T-helper 1 cell treated with Interleukin-12 subunit alpha and Interleukin-12 subunit beta and Interleukin-4 antibody, amounts not matched to agents 30 ng/mL and 1 ng/mL, for 36 hours (primary cell): Measurements from ENCODE around the gene CCSER2. TPM values are rescaled to one million over a fixed set of nuclear protein-coding genes. Genes with fewer than 3 reads are reported as not detected.

Experiments
- intact Hi-C: fragments of 100-400 bp; cut with micrococcal nuclease; formaldehyde crosslinking; loops from one replicate; pipeline ENCODE4 v1.15.1; 2024
- total RNA-seq: library from RNA; stranded (reverse); gene quantifications from 2 replicates; pipeline ENCODE4 v1.2.3, GENCODE V29; 2022

Gene CCSER2
- total RNA-seq, 1 donor from 2014 or later: 85.9 TPM

DNA sequence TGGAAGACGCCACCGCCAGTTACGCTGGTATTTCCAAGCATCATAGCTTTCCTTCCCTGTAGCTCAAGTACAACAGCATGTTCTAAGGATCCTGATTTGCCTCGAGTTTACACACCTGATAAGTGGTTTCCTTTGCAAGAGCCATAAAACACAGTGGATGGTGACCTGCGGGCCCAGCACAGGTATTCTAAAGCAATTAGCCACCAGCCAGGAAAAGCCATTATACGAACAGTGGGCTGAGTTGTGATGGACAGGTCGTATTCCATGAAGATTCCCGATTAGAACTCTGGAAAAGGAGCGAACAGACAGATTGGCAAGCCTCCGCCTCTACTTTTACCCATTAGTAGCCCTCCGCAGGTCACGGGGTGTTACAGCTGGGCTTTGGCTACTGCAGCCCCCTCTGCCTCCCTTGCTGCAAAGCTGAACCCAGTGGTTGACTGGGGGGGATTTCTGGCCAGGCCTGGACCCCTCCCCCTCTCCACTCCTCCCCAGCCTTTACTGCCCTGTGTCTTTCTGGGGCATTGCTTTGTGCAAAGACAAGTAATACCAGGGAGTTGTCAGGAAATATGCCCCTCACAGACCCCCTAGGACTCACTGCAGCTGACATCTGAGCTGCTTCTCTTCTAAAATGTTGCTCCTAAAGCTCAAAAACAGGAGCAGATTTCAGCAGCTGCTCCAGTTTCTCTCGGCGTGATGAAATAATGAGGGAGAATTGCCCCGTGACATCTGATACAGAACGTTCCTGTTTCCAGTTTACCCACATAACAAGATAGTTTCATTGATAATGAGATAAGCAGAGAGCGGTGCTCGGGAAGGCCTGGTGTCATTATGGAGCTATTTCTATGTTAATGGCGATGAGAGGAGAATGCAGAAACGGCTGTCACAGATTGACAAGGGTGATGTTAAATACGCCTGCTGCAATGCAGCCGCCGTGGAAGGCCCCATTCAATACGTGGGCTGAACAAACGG lies 214.4 kb downstream of the CCSER2 start:
- intact Hi-C loops: no loop called here

DNA sequence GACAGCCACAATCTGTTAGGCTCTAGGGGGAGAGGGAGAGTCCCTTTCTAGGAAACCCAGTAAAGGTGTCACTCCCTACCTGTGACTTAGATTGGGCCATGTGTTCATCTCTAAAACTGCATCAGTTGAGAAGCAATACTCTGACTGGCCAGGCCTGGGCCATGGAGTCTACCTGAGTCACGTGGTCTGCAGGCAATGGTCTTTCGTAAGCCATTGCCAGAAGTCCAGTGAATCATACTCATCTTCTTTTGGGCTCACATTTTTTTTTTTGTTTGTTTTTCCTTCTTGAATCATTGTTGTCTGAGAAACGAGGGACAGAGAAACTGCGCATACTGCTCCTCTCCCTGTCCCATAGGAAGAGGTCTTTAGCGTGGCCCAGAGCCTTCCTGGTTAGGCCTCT lies 215.6 kb downstream of the CCSER2 start:
- intact Hi-C loops: no loop called here

DNA sequence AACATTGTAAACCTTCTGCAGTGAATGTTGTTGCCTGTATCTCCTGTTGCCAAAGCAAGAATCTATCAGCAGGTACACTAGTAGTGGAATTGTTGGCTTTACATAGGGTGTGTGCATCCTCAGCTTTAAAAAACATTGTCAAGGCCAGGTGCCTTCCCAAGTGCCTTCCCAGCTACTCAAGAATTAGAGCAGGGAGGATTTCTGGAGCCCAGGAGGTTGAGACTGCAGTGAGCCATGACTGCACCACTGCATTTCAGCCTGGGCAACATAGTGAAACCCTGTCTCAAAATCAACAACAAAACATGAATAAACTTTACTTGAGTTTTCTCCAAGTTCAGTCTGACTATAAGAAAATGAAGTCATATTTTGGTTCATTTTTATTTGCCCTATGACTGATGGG lies 217.3 kb downstream of the CCSER2 start:
- intact Hi-C loops: no loop called here

DNA sequence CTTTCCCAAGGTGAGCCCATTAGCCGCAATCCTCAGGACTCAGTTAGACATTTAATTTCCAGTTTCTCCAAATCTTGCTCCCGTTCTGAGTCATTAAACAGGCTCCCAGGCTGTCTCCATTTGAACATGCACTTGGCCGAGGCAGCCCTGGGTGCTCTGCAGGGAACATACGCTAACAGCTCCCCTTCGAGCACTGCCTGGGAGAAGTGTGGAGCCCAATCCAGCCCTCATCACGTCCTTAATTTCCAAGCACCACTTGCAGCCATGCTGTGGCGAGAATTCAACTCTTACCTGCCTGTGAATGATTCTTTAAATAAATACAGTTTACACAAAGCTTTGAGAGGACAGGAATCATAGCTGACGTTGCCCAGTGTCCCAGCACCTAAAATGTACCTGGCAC lies 218.2 kb downstream of the CCSER2 start:
- intact Hi-C loops: no loop called here

DNA sequence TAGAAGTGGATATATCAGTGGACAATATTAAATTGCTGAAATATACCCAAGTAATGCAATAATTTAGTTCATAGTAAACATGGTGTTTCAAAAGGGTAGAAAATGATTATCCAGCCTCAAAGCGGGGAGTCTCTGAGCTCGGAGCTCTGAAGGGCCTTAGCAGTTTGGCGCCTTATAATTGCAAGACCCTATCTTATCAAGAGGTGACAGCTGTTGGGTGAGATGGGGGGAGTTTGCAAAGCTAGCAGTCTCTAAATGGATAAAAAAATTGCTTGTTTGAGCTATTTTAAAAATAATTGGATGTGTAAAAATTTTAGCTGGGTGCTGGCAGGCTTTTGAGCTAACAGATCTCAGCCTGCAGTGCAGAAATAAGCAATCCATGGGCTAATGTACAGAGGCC lies 219.2 kb downstream of the CCSER2 start:
- intact Hi-C loops: no loop called here

DNA sequence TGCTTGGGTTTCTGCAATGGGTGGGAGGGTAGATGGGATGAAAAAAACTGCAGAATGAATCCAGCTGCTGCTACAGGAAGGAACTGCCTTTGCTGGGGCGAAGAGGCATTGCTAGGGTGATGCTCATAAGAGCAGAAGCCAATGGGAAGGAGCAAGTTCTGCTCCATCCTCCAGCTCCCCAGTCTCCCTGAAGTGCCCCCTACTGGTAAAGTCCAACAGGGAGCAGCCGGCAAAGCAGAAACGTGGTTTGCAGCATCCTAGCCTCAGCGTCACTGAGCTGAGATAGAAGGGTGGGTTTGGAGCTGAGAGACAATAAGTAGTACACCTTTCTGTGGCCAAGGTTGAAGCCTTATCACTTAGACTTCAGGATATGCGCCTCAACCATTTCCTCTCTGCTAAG lies 220.5 kb downstream of the CCSER2 start:
- intact Hi-C loops: no loop called here

DNA sequence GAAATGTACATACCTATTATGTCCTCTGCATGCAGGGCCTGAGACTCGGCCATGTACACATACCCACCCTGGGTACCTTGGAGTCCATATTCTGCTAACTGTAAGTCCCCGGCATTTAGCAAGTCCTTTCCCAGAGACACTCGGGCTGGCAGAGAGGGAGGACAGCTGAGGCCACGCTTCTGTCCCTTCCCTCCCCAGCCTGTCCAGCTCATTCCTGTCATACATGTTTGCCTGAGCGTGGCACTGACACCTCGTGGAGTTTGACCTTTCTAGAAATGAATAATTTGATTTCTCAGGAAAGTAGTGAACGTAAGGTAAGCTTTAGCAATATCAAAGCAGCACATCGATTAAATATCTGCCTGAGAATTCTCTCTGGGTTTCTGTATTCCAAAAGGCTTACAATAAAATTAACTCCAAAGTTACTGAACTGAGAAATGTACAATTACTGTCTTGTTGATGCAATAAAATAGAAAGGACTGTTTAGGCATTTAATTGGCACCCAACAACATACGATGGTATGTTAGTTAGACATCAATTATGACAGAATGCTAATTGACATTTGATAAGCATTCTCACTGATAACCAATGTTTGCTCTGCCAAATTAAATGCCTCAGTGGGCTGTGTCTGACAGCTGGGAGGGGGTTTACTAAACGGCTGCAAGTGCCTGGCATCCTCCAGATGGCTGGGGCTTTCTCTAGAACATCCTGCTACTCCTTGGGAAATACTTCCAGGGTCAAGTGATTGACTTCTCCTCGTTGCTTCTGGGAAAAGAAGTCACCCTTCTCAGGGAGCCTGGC lies 221.2 kb downstream of the CCSER2 start:
- intact Hi-C loops: no loop called here

DNA sequence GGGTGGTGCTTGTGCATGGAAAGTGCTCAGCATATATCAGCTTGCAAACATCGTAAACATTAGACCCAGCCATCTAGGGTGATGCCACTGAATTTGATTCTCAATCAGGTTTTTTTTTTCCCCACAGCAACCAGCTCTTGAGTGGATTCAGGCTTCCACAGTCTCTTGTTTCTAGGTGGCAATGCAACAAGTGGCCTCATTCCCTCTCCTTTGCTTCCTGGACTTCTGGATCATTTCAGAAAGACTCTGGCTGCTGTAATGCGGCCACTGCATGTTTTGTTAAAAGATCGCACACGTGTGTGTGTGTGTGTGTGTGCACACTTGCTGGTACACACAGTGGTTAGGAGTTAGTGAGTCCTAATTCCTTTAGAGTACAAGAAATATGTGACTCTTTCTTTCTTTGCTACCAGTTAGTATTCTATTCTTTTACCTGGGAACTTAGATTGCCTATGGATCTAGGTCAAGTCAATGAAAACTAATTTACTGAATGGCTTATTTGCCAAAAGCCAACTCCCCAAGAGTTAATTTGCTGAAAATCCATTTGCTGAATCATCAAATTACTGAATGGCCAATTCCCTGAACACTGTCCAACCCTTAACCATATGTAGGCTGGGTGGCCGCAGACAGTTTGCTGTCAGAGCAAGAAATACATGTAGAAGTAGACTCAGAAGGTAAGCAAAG lies 222.5 kb downstream of the CCSER2 start:
- intact Hi-C loops: no loop called here

DNA sequence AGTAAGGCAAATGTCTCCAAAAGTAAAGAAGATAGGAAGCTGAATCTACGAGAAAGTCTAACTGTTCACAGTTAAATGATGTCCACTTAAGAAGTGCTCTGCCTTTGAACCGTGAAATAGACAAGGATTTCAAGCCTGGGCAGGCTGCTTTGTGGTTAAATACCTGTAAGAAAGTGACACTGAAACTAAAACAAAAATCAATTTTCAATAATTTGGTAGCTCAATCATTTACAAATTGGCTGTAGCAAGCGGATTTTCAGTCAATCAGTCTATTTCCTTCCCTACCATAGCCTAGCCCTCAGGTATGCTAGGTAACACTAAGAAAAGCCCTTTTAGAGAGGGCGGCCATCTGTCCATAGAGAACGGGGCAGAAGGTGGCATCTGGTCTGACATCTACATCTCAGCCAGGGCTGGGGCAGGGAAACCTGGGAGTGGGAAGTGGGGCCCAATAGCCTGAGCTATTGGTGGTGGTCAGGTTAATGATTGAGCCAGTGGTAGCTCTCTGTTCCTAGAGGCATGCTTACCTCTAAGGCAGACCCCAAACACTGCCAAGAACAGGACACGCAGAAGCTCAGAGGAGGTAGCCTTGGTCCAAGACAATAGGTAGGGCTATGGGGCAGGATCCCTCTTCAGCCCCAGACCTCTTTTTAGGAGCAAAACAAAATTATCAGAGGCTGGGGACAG lies 223.2 kb downstream of the CCSER2 start:
- intact Hi-C loops: no loop called here

DNA sequence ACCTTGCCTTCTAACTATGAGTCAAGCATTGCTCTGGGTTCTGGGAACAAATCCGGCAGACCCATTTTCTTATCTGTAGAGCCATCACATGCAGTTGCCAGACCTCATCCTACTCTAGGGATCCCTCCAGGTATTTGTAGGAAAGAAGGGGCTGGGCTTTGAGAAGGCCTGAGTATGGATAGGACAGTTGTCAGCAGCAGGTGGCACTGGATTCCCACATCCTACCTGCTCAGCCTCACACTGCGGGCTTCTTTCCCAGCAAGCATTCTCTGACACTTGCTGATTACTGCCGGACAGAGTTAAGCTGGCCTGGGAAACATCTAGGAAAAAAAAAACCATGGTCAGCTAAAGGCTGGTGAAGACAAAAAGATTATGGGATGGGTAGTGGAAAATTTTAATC lies 224.1 kb downstream of the CCSER2 start:
- intact Hi-C loops: no loop called here

DNA sequence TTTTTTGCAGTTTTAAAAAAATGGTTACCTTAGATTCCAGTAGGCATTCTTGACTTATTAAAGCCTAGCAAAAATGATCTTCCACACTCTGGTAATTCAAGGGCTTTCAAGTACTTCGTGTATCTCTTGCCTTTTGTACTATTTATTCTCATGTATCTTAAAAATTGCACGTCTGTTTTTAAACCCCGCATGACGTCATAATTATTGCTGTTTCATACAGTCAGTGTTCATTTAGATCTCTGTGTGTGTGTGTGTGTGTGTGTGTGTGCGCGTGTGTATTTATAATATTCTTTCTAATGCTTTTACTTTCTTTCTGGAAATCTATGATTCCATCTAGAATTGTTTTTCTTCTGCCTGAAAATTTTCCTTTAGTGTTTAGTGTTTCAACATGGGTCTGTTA lies 234.2 kb downstream of the CCSER2 start:
- intact Hi-C loops: no loop called here

DNA sequence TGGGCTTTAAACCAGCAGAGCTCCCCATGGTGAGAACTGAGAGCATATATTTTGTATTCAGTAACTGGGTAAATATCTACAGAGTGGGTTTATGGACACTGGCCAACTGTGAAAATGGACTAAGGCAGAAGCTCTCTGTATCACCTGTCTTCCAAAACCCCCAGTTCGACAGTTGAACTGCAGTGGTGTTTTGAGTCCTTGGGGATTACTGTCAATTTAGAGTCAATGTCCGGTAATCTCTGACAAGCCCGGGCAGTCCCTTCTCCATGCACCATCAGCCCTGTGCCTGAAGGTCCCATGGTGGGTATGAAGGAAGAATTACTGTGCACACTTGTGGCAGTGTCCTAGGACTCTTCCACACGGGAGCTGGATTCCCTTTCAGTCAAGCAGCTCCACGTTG lies 235.0 kb downstream of the CCSER2 start:
- intact Hi-C loops: no loop called here

DNA sequence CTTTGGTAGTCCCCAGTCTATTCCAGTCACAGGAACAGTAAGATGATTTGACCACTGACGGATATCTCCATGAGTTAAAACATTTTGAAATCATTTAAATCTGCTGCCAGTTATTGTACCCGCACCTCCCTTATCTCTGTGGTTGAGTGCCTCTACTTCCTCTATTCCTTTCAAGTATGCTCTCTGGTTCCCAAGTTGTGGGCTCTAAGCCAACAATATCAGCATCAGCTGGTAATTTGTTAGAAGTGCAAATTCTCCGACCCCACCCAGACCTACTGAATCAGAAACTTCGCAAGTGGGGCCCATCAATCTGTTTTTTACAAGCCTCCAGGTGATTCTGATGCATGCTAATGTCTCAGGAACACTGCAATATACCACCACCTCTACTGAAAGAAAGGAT lies 235.5 kb downstream of the CCSER2 start:
- intact Hi-C loops: no loop called here

DNA sequence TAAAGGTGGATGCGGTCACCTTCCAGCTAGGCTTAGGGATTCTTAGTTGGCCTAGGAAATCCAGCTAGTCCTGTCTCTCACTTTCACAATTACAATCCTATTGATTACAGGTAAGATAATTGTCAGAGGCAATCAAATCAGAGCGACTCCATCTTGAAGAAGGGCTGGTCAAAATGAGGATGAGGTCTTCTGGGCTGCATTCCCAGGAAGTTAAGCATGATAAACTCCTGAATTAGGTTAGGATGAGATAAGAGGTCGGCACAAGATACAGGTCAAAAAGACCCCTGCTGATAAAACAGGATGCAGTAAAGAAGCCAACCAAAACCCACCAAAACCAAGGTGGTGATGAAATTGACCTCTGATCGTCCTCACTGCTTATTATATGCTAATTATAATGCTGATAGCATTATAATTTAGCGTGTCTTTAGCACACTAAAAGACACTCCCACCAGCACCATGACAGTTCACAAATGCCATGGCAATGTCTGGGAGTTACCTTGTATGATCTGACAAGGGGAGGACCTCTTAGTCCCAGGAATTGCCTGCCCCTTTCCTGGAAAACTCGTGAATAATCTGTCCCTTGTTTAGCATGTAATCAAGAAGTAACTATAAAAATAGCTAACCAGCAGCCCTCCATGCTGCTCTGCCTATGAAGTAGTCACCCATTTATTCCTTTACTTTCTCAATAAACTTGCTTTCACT lies 237.6 kb downstream of the CCSER2 start:
- intact Hi-C loops: no loop called here

DNA sequence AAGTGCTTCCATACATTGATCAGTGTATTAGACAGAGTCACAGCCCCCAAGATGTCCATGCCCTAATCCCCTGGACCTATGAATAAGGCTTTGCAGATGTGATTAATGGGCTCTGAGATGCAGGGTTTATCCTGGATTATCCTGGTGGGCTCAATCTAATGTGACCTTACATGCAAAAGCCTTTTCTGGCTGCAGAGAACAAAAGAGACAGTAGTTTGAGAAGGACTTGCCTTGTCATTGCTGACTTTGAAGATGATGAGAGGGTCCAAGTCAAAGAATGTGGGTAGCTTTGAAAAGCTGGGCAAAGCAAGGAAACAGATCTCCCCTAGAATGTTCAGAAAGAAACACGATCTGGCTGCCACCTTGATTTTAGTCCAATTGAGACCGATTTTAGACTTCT lies 238.7 kb downstream of the CCSER2 start:
- intact Hi-C loops: no loop called here

Other genes with a start within 250 kb of the CCSER2 start
- 119 TPM in 2 replicates for gene GHITM, start 189.1 kb upstream of the CCSER2 start, total RNA-seq
- not detected in 2 replicates for gene GPR15LG, start 154.8 kb upstream of the CCSER2 start, total RNA-seq
- 0.07 and 0.20 TPM in 2 replicates for gene CDHR1, start 134.1 kb upstream of the CCSER2 start, total RNA-seq
- gene LRIT2, start 103.0 kb upstream of the CCSER2 start, total RNA-seq: not detected in 2 replicates
- gene LRIT1, start 87.0 kb upstream of the CCSER2 start, total RNA-seq: not detected in 2 replicates
- gene RGR, start 83.5 kb upstream of the CCSER2 start, total RNA-seq: not detected in 2 replicates